Upper lobe of right lung (tissue), 1 donor: ENCODE measurements around the gene KRABD2.

Experiments
- ATAC-seq: fragments of 200-7000 bp; cut with Tn5 transposase; one replicate; pipeline ENCODE4 v1.9.1; 2020; ENCODE audit warnings: mild to moderate bottlenecking, moderate library complexity
- DNase-seq: peaks from one replicate; pipeline ENCODE4 v3.0.0-alpha.2; 2020
- H3K27ac ChIP-seq: fragments of 200-600 bp; one replicate; pipeline ENCODE4 v1.8.0; 2022
- H3K27me3 ChIP-seq: fragments of 200-600 bp; one replicate; pipeline ENCODE4 v1.8.0; 2022; ENCODE audit warnings: mild to moderate bottlenecking
- H3K36me3 ChIP-seq: fragments of 200-600 bp; one replicate; pipeline ENCODE4 v1.8.0; 2022
- H3K4me1 ChIP-seq: fragments of 200-600 bp; one replicate; pipeline ENCODE4 v1.8.0; 2022
- H3K4me3 ChIP-seq: fragments of 200-600 bp; one replicate; pipeline ENCODE4 v1.8.0; 2022; ENCODE audit warnings: mild to moderate bottlenecking
- H3K9me3 ChIP-seq: fragments of 200-600 bp; one replicate; pipeline ENCODE4 v1.8.0; 2022
- CTCF ChIP-seq: fragments of 200-600 bp; IDR thresholded peaks from one replicate; pipeline ENCODE4 v1.8.0; 2022; ENCODE audit warnings: antibody characterized with exemption
- intact Hi-C: fragments of 100-400 bp; cut with DNase I; formaldehyde crosslinking; loops from one replicate; pipeline ENCODE4 v1.11.0; 2022
- donor health status: DM: no; HTN: yes; CAD: no; lungs with severe emphysema.

KRABD2 gene

DNA sequence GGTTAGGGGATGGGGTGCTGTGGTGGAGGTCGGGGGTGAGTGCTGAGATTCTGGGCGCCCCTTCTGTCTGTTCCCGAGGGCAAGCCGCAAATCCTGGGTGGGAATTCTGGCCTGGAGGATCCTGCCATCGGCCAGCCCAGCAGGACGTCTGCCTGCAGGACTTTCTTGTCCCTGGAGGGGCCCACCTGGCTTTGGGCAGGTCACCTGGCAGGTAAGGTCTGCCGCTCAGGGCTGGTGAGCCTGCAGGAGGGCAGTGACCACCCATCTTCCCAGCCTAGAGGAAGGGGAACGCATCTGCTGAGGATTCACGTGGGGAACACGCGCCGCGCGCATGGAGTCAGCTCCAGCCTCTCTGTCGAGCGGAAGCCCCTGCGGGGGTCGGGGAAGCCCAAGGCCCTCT lies 15.8 kb upstream of the KRABD2 start:
- no peak overlapping the region for H3K4me3 ChIP-seq
- no peaks in the 10 kb centered on the region for H3K4me1 ChIP-seq
- H3K27me3 ChIP-seq, result peaks cover 42% of the 10 kb centered on the region
- no peak overlapping the region for H3K27ac ChIP-seq
- no peak for DNase-seq
- no peak for TF ChIP-seq CTCF
- intact Hi-C loops, result no loop called here
- no peaks in the 10 kb centered on the region for H3K36me3 ChIP-seq
- peak; percentile 22 for ATAC-seq
- H3K9me3 ChIP-seq, result no peaks in the 10 kb centered on the region

- no peak for DNase-seq
- intact Hi-C loops, result no loop called here
Measured at GRCh38 chr17:8391711-8392110, 15.2 kb upstream of the KRABD2 start.

DNA sequence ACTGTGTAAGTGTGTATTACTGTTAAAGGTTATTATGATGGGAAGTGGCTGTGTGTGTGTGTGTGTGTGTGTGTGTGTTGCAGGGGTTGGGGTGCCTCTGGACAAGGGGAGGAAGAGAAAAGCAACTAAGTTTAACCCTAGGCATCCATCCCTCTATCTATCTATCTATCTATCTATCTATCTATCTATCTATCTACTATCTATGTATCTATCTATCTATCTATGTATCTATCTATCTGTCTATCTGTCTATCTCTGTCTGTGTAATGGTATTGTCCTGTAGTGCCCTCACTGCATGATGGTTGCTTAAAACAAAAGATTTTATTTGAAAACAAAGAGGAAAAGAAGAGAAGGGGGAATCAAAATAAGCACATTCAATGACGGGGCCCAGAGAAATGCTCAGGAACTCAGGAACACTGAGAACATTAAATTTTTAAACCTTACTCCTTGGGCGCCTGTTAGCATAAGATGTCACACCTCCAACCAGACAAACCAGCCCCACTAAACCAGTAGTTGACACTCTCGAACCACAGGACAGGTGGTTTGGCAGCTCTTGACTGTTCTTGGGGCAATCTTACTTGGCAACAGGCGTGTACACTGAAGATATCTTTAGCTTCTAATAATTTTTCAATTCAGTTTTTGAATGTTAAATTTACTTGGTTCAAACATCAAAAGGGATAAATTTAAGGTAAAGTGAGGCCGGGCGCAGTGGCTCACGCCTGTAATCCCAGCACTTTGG lies 11.6 kb upstream of the KRABD2 start:
- H3K9me3 ChIP-seq, result no peaks in the 10 kb centered on the region
- intact Hi-C loops, result no loop called here
- no peak overlapping the region for H3K27ac ChIP-seq
- peaks cover 13% of the 10 kb centered on the region for H3K4me1 ChIP-seq
- DNase-seq (no peak), ATAC-seq (no peak)
- TF ChIP-seq CTCF, result no peak
- peaks cover 4% of the 10 kb centered on the region for H3K27me3 ChIP-seq
- no peaks in the 10 kb centered on the region for H3K36me3 ChIP-seq
- H3K4me3 ChIP-seq, result no peak overlapping the region

More at GRCh38 chr17:8391711-8392110, 15.2 kb upstream of the KRABD2 start:
- Histone ChIP-seq H3K27me3 (peaks cover 36% of the 10 kb centered on the region), H3K36me3 (no peaks in the 10 kb centered on the region), H3K9me3 (no peaks in the 10 kb centered on the region), H3K4me1 (no peaks in the 10 kb centered on the region), H3K4me3 (no peak overlapping the region), H3K27ac (no peak overlapping the region)
- ATAC-seq, result no peak
- TF ChIP-seq CTCF, result no peak

DNA sequence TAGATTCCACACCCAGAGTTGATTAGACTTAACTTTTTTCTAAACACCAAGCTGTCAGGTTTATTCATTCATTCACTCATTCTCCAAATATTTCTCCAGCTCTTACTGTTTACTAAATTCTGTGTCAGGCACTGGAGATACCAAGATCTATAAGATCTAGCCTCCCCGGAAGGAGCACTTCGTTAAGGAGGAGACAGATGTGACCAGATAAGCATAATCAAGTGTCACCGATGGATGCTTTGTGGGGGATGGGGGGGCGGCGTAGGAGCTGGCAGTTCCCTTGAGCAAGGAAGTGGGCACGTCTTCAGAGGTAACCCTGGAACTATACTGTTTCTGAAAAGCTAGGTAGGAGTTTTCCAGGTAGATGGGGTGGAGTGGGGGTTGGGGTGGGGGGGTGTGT lies 10.3 kb upstream of the KRABD2 start:
- Histone ChIP-seq H3K4me1 (peaks cover 17% of the 10 kb centered on the region), H3K27me3 (no peaks in the 10 kb centered on the region), H3K36me3 (peaks cover 4% of the 10 kb centered on the region), H3K27ac (no peak overlapping the region), H3K4me3 (no peak overlapping the region), H3K9me3 (no peaks in the 10 kb centered on the region)
- TF ChIP-seq CTCF, result no peak
- no peak for DNase-seq
- ATAC-seq, result no peak
- intact Hi-C loops, result no loop called here

- peaks cover 23% of the 10 kb centered on the region for H3K36me3 ChIP-seq
- no peak for DNase-seq
- intact Hi-C loops, result no loop called here
- no peaks in the 10 kb centered on the region for H3K27me3 ChIP-seq
- H3K27ac ChIP-seq, result peak overlapping the region; percentile 11
- no peak overlapping the region for H3K4me3 ChIP-seq
- no peak for ATAC-seq
- H3K9me3 ChIP-seq, result no peaks in the 10 kb centered on the region
- TF ChIP-seq CTCF, result no peak
- H3K4me1 ChIP-seq, result peaks cover 37% of the 10 kb centered on the region
Measured at GRCh38 chr17:8384801-8385378, 8.4 kb upstream of the KRABD2 start.
